ENCODE results near the gene USO1.

- TF ChIP-seq CTCF (IDR thresholded peaks at IDR 0.05), result no peak
- no peak for TF ChIP-seq POLR2A (IDR thresholded peaks at IDR 0.05)
These were observed 11.1 kb downstream of the USO1 start for GRCh38 chr4:75735525-75735924.
